ENCODE results near the gene BBX.

Gene BBX

GRCh38 chr3:107589454-107589853 is 66.7 kb downstream of the BBX start:
- in situ Hi-C loops (cut with HindIII; ENCODE audit: low pct_unique_long_range_greater_than_20kb, low sequenced_read_pairs): no loop called here
- no peak for TF ChIP-seq JUND (IDR thresholded peaks at IDR 0.05; ENCODE audit: low read depth)

GRCh38 chr3:107590786-107591185 is 68.0 kb downstream of the BBX start:
- in situ Hi-C loops (cut with HindIII; ENCODE audit: low pct_unique_long_range_greater_than_20kb, low sequenced_read_pairs): no loop called here

More at GRCh38 chr3:107589454-107589853, 66.7 kb downstream of the BBX start:
- DNase-seq (ENCODE audit: low read depth in 1 of 2, low spot score in 1 of 2): no peak

GRCh38 chr3:107592073-107592472 is 69.3 kb downstream of the BBX start:
- in situ Hi-C loops (cut with HindIII; ENCODE audit: low pct_unique_long_range_greater_than_20kb, low sequenced_read_pairs): no loop called here
- TF ChIP-seq JUND (IDR thresholded peaks at IDR 0.05; ENCODE audit: low read depth): no peak
- no peak for DNase-seq (ENCODE audit: low read depth in 1 of 2, low spot score in 1 of 2)

More at GRCh38 chr3:107590786-107591185, 68.0 kb downstream of the BBX start:
- TF ChIP-seq JUND (IDR thresholded peaks at IDR 0.05; ENCODE audit: low read depth): no peak
- no peak for DNase-seq (ENCODE audit: low read depth in 1 of 2, low spot score in 1 of 2)

GRCh38 chr3:107594870-107595269 is 72.1 kb downstream of the BBX start:
- no peak for DNase-seq (ENCODE audit: low read depth in 1 of 2, low spot score in 1 of 2)
- in situ Hi-C loops (cut with HindIII; ENCODE audit: low pct_unique_long_range_greater_than_20kb, low sequenced_read_pairs): no loop called here

GRCh38 chr3:107596639-107597038 is 73.9 kb downstream of the BBX start:
- in situ Hi-C loops (cut with HindIII; ENCODE audit: low pct_unique_long_range_greater_than_20kb, low sequenced_read_pairs): no loop called here
- DNase-seq (ENCODE audit: low read depth in 1 of 2, low spot score in 1 of 2): no peak
- no peak for TF ChIP-seq JUND (IDR thresholded peaks at IDR 0.05; ENCODE audit: low read depth)

More at GRCh38 chr3:107594870-107595269, 72.1 kb downstream of the BBX start:
- no peak for TF ChIP-seq JUND (IDR thresholded peaks at IDR 0.05; ENCODE audit: low read depth)

- DNase-seq (ENCODE audit: low read depth in 1 of 2, low spot score in 1 of 2): no peak
- in situ Hi-C loops (cut with HindIII; ENCODE audit: low pct_unique_long_range_greater_than_20kb, low sequenced_read_pairs): no loop called here
- no peak for TF ChIP-seq JUND (IDR thresholded peaks at IDR 0.05; ENCODE audit: low read depth)
These were observed 76.4 kb downstream of the BBX start for GRCh38 chr3:107598926-107599771.

GRCh38 chr3:107599772-107600145 is 77.0 kb downstream of the BBX start:
- in situ Hi-C loops (cut with HindIII; ENCODE audit: low pct_unique_long_range_greater_than_20kb, low sequenced_read_pairs): no loop called here
- no peak for TF ChIP-seq JUND (IDR thresholded peaks at IDR 0.05; ENCODE audit: low read depth)
- no peak for DNase-seq (ENCODE audit: low read depth in 1 of 2, low spot score in 1 of 2)

GRCh38 chr3:107600780-107601179 is 78.0 kb downstream of the BBX start:
- TF ChIP-seq JUND (IDR thresholded peaks at IDR 0.05; ENCODE audit: low read depth): no peak
- in situ Hi-C loops (cut with HindIII; ENCODE audit: low pct_unique_long_range_greater_than_20kb, low sequenced_read_pairs): no loop called here
- no peak for DNase-seq (ENCODE audit: low read depth in 1 of 2, low spot score in 1 of 2)

- no peak for TF ChIP-seq JUND (IDR thresholded peaks at IDR 0.05; ENCODE audit: low read depth)
- no peak for DNase-seq (ENCODE audit: low read depth in 1 of 2, low spot score in 1 of 2)
- in situ Hi-C loops (cut with HindIII; ENCODE audit: low pct_unique_long_range_greater_than_20kb, low sequenced_read_pairs): no loop called here
These were observed 81.5 kb downstream of the BBX start for GRCh38 chr3:107604057-107604822.

- in situ Hi-C loops (cut with HindIII; ENCODE audit: low pct_unique_long_range_greater_than_20kb, low sequenced_read_pairs): no loop called here
- no peak for TF ChIP-seq JUND (IDR thresholded peaks at IDR 0.05; ENCODE audit: low read depth)
- DNase-seq (ENCODE audit: low read depth in 1 of 2, low spot score in 1 of 2): no peak
These were observed 89.2 kb downstream of the BBX start for GRCh38 chr3:107611775-107612469.

GRCh38 chr3:107612664-107613084 is 89.9 kb downstream of the BBX start:
- in situ Hi-C loops (cut with HindIII; ENCODE audit: low pct_unique_long_range_greater_than_20kb, low sequenced_read_pairs): no loop called here
- no peak for DNase-seq (ENCODE audit: low read depth in 1 of 2, low spot score in 1 of 2)
- no peak for TF ChIP-seq JUND (IDR thresholded peaks at IDR 0.05; ENCODE audit: low read depth)

- DNase-seq (ENCODE audit: low read depth in 1 of 2, low spot score in 1 of 2): no peak
- TF ChIP-seq JUND (IDR thresholded peaks at IDR 0.05; ENCODE audit: low read depth): no peak
- in situ Hi-C loops (cut with HindIII; ENCODE audit: low pct_unique_long_range_greater_than_20kb, low sequenced_read_pairs): no loop called here
These were observed 96.8 kb downstream of the BBX start for GRCh38 chr3:107619549-107619948.

All from T47D (cell line).